SIG-M5 treated with dmso at 0.1 percent for 504 hours (cell line): Measurements from ENCODE around the gene CMC1.
"Not testable (repeated sequence)": the region's sequence is repeated elsewhere in the genome, so short reads cannot be mapped to it uniquely, and the experiment has no call there.

ENCODE experiments used
- DNase-seq: peaks from one replicate; lab custom pipeline; 2025; ENCODE audit not compliant: unreplicated experiment; lab: John Stamatoyannopoulos, UW

CMC1 gene

GRCh38 chr3:28241221-28242160 lies at the start of gene CMC1:
TSS of gene CMC1 (plus strand) at chr3:28241619. CDS start at chr3:28241794, 175 bp downstream.
- DNase-seq: peak; percentile 97

- no peak for DNase-seq
Measured at GRCh38 chr3:28198161-28198560, 43.3 kb upstream of the CMC1 start.

- no peak for DNase-seq
Measured at GRCh38 chr3:28198974-28199373, 42.4 kb upstream of the CMC1 start.

- not testable (repeated sequence) for DNase-seq
Measured at GRCh38 chr3:28199643-28200042, 41.8 kb upstream of the CMC1 start.

- DNase-seq: not testable (repeated sequence)
Measured at GRCh38 chr3:28200366-28200848, 41.0 kb upstream of the CMC1 start.

GRCh38 chr3:28206479-28206878 lies 34.9 kb upstream of the CMC1 start:
- no peak for DNase-seq

GRCh38 chr3:28207000-28207733 lies 34.3 kb upstream of the CMC1 start:
- no peak for DNase-seq

GRCh38 chr3:28210968-28211713 lies 30.3 kb upstream of the CMC1 start:
- DNase-seq: no peak

- no peak for DNase-seq
Measured at GRCh38 chr3:28212681-28213080, 28.7 kb upstream of the CMC1 start.

- DNase-seq: no peak
Measured at GRCh38 chr3:28215407-28215806, 26.0 kb upstream of the CMC1 start.

GRCh38 chr3:28218071-28218916 lies 23.1 kb upstream of the CMC1 start:
- DNase-seq: no peak

GRCh38 chr3:28218917-28219198 lies 22.6 kb upstream of the CMC1 start:
- DNase-seq: no peak

GRCh38 chr3:28224430-28224829 lies 17.0 kb upstream of the CMC1 start:
- no peak for DNase-seq

GRCh38 chr3:28226020-28226419 lies 15.4 kb upstream of the CMC1 start:
- DNase-seq: no peak

GRCh38 chr3:28228623-28229022 lies 12.8 kb upstream of the CMC1 start:
- DNase-seq: no peak

- no peak for DNase-seq
Measured at GRCh38 chr3:28232659-28233058, 8.8 kb upstream of the CMC1 start.

GRCh38 chr3:28234454-28234853 lies 7.0 kb upstream of the CMC1 start:
- no peak for DNase-seq

- no peak for DNase-seq
Measured at GRCh38 chr3:28239108-28239507, 2.3 kb upstream of the CMC1 start.

GRCh38 chr3:28240441-28240840 lies 978 bp upstream of the CMC1 start:
- no peak for DNase-seq

GRCh38 chr3:28242519-28242918 lies 1.1 kb downstream of the CMC1 start:
- DNase-seq: no peak
